CD4-positive, alpha-beta T cell treated with Interleukin-21 for 1 hour (primary cell): ENCODE measurements around the gene CHML.
A peak's percentile ranks its signal among the peaks of the same experiment; 100 is the strongest.
"Not testable (repeated sequence)": the region's sequence is repeated elsewhere in the genome, so short reads cannot be mapped to it uniquely, and the experiment has no call there.

Source experiments
- DNase-seq: peaks from one replicate; pipeline ENCODE4 v3.0.0-alpha.2; 2020

The CHML gene

GRCh38 chr1:241640149-241640866 is at the start of gene CHML, which contains the start of gene OPN3:
CHML (minus strand) TSS chr1:241640369; CDS start chr1:241635766, 4,603 bp downstream.
OPN3 (minus strand) TSS chr1:241640369; CDS start chr1:241640254, 115 bp downstream.
- peak; percentile 92 for DNase-seq

GRCh38 chr1:241688940-241689368 is 48.8 kb upstream of the CHML start:
- DNase-seq, result no peak

GRCh38 chr1:241684108-241684507 is 43.9 kb upstream of the CHML start:
- DNase-seq, result no peak

GRCh38 chr1:241682921-241683320 is 42.8 kb upstream of the CHML start:
- DNase-seq, result no peak

GRCh38 chr1:241681861-241682448 is 41.8 kb upstream of the CHML start:
- not testable (repeated sequence) for DNase-seq

- DNase-seq, result no peak
These were observed 39.8 kb upstream of the CHML start for GRCh38 chr1:241679961-241680360.

GRCh38 chr1:241679404-241679803 is 39.2 kb upstream of the CHML start:
- DNase-seq, result no peak

- DNase-seq, result no peak
These were observed 38.4 kb upstream of the CHML start for GRCh38 chr1:241678536-241678935.

GRCh38 chr1:241677201-241677600 is 37.0 kb upstream of the CHML start:
- peak; percentile 62 for DNase-seq

GRCh38 chr1:241675983-241676382 is 35.8 kb upstream of the CHML start:
- DNase-seq, result no peak

- DNase-seq, result no peak
These were observed 34.7 kb upstream of the CHML start for GRCh38 chr1:241674805-241675384.

- no peak for DNase-seq
These were observed 32.1 kb upstream of the CHML start for GRCh38 chr1:241672301-241672700.

GRCh38 chr1:241666419-241666818 is 26.2 kb upstream of the CHML start:
- no peak for DNase-seq

- no peak for DNase-seq
These were observed 20.3 kb upstream of the CHML start for GRCh38 chr1:241660424-241660972.

GRCh38 chr1:241659016-241659415 is 18.8 kb upstream of the CHML start:
- DNase-seq, result not testable (repeated sequence)

GRCh38 chr1:241658081-241658793 is 18.1 kb upstream of the CHML start:
- DNase-seq, result no peak

- DNase-seq, result no peak
These were observed 14.5 kb upstream of the CHML start for GRCh38 chr1:241654641-241655040.

- DNase-seq, result no peak
These were observed 13.8 kb upstream of the CHML start for GRCh38 chr1:241654019-241654418.

- no peak for DNase-seq
These were observed 11.8 kb upstream of the CHML start, which contains the start of gene WDR64 for GRCh38 chr1:241652012-241652411. WDR64 (plus strand) TSS chr1:241652281; CDS start chr1:241652485, 204 bp downstream.

GRCh38 chr1:241648159-241648558 is 8.0 kb upstream of the CHML start:
- no peak for DNase-seq

GRCh38 chr1:241647658-241648057 is 7.5 kb upstream of the CHML start:
- no peak for DNase-seq

- DNase-seq, result no peak
These were observed 6.0 kb upstream of the CHML start for GRCh38 chr1:241646201-241646600.

- no peak for DNase-seq
These were observed 5.0 kb upstream of the CHML start for GRCh38 chr1:241645199-241645598.
